GM21367 (cell line): ENCODE results near the gene TMEM119.
"Not testable (repeated sequence)": the region's sequence is repeated elsewhere in the genome, so short reads cannot be mapped to it uniquely, and the experiment has no call there.

Source experiments
- ATAC-seq: cut with Tn5 transposase; IDR thresholded peaks from one replicate; pipeline ENCODE4 v1.9.1; 2021; ENCODE audit not compliant: unreplicated experiment

The TMEM119 gene

GRCh38 chr12:108589028-108589839, 8.7 kb downstream of the TMEM119 start:
- no peak for ATAC-seq

GRCh38 chr12:108587826-108588225, 10.1 kb downstream of the TMEM119 start:
- no peak for ATAC-seq

- no peak for ATAC-seq
These were observed 11.6 kb downstream of the TMEM119 start for GRCh38 chr12:108586306-108586705.

DNA sequence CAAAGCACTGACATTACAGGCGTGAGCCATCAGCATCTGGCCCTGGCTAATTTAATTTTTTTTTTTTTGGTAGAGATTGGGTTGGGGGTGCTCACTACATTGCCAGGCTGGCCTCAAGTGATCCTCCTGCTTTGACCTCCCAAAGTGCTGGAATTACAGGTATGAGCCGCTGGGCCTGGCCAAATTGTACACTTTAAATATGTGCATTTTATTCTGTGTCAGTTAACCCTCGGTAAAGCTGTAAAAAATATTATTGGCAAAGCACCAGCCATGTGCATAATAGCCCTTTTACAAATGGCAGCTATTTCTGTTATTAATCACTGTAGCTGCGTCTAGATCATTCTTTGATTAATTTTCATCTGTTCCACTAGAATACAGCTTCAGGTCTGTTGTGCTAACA, 12.0 kb downstream of the TMEM119 start:
- ATAC-seq, result no peak

DNA sequence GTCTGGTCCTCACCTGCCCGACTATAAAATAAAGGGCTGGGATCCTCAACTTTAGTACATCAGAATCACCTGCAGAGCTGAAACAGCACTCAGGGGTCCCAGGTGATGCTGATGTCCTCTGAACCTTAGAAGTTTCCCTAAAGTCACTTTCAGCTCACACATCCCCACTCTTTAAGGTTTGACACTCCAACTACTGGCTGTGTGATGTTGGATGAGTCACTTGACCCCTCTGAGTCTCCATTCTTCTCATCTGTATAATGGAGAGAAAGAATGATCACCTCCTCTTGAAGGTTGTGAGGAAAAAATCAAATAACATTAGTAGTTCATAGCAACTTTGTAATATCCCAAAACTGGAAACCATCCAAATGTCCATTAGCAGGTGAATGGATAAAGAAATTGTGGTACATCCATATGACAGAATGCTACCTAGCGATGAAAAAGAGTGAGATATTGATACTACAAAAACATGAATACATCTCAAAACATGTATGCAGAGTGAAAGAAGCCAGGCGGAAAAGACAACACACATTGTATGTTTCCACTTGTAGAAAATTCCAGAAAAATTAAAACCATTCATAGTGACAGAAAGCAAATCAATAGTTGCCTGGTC, 13.3 kb downstream of the TMEM119 start:
- no peak for ATAC-seq

DNA sequence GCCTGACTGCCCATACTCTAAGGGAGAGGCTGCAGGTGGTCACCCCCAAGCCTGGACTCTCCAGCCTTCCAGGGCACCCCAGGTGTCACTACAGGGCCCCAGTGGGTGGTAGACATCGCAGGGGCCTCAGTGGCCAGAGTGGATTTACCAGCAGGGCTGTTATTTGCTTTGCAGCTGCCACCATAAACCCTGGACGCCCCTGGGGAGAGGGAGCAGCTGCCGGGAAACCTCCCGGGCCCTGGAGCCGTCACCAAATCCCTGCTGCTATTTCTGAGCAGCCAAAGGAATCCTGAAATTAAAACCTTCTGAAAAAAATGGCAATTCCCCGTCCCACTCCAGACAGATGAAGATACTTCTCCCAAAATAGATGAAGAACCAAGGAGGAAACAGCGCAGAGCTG, 13.9 kb downstream of the TMEM119 start:
- ATAC-seq, result no peak

GRCh38 chr12:108582978-108583770, 14.7 kb downstream of the TMEM119 start:
- no peak for ATAC-seq

DNA sequence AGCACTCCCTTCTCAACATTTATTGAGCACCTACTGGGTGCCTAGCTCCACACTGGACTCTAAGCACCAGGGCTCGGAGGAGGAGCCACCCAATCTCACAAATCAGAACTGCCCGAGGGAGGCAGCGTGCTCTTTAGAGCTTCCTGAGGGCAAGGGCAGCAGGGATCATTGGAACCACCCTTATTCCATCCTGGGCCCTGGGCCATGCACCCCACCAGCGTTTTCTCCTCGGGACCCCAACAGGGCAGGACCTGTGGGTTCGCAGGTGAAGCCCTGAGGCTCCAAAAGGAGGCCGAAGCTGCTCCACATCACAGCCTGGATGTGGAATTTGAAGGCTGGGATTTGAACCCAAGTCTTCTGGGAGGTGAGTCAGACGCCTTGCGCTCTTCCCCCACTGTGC, 15.4 kb downstream of the TMEM119 start:
- ATAC-seq, result no peak

DNA sequence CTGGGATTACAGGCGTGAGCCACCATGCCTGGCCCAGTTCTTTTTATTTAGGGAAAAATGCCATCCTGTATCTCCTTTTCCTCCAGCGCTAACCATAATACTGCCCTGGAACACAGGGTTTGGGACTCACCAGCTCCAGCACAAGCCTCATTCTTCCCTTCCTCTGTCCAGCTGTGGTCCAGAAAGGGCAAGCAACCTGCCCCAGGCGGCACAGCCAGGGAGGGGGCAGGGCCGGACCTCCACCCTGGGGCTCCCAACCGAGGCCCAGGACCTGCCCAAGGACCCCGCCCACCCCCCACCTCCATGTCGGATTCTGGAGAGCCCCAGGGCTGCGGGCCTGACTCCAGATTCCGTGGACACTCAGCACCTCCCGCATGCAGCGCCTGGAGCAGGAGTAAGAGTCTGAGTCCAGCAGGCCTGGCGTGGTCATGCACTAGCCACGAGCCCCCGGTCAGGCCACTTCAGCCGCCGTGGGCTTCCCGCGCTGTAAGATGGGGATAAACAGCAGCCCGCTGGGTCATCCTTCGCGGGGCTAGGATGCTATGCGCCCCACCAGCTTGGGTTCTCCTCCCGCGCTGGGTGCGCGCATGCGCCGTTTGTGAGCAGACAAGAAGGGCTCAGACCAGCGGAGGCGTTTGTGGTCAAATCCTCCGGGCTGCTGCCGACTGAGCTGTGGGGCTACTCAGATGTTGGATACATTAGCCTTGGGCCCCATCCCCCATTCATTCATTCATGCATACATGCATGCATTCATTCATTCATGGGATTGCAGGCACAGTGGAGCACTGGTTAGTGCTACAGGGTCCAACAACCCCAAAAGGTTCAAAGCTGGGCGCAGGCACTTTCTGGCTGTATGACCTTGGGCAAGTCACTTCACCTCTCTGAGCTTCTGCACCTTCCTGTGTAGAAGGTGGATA, 16.3 kb downstream of the TMEM119 start:
- no peak for ATAC-seq

DNA sequence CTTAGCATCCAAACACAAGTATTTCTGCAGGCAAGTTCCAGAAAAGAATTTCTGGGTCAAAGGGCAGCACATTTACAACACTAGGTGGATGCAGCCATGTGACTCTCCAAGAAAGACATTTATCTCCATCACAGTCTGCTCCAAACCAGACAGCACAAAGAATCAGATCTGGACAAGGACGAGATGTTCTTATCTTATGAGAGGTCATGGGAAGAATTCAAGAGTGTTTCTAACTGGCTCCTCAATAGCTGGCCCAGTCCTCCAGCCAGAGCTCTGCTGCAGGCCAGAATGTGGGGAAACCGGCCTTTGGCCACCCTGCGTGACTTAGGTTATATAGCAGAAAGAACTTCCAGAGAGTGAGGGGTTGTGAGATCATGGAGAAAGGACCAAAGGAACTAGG, 17.4 kb downstream of the TMEM119 start:
- no peak for ATAC-seq

DNA sequence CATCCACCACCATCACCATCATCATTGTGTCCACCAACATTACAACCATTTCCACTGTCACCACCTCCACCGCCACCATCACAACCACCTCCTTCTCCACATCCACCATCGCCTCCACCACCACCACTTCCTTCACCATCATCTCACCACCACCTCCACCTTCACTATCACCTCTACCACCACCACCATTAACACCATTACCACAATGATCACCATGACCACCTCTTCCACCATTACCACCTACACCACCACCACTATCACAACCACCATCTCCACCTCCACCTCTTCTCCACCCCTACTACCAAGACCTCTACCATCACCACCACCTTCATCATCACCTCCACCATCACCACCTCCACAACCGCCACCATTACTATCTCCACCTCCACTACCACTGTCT, 19.1 kb downstream of the TMEM119 start:
- no peak for ATAC-seq

DNA sequence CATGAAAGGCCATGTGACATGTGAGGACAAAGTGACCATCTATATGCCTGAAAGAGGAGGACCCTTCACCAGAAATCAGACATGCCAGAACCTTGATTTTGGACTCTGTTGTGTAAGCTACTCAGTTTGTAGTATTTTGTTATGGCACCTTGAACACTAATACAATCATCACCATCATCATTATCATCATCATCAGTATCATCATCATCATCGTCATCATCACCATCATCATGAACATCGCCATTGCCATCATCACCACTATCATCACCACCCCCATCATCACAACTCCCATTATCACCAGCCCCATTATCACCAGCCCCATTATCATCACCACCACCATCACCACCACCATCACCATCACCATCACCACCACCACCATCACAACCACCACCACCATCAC, 19.6 kb downstream of the TMEM119 start:
- ATAC-seq, result no peak

DNA sequence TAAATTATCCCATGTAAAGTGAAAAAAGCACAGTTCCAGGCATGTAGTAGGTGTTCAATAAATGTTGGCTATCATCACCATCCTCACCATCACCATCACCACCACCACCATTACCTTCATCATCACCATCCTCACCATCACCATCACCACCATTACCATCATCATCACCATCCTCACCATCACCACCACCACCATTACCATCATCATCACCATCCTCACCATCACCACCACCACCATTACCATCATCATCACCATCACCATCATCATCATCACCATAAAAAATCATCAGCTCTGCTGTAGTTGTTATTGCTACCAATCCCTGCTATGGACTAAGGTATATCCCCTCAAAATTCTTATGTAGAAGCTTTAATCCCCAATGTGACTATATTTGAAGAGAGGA, 20.4 kb downstream of the TMEM119 start:
- ATAC-seq, result no peak

DNA sequence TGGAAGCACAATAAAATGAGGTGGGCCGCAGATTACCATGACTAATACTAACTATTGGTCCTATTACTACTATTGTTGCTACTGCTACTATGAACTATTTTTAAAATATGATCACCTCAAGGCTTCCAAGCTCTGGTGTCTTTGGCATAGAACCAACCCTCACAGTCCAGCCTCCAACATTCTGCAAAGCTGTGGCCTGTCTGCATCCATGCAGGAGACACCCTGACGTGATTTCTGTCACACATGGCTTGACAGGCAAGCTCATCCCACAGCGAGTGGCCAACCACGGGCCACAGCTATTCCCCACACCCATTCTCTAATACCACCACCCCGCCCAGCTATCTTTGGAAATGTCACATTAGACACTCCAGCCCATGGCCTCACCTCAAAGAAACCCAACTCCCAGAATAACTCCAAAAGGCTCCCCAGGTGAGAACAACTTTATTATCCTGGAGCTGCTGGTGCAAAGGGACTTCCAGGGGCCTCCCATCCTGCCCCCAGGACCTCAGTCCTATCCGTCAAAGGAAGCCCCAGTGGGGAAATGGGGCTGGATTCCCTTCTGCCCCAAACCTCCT, 21.1 kb downstream of the TMEM119 start:
- no peak for ATAC-seq

GRCh38 chr12:108575199-108575912, 22.5 kb downstream of the TMEM119 start:
- ATAC-seq, result no peak

DNA sequence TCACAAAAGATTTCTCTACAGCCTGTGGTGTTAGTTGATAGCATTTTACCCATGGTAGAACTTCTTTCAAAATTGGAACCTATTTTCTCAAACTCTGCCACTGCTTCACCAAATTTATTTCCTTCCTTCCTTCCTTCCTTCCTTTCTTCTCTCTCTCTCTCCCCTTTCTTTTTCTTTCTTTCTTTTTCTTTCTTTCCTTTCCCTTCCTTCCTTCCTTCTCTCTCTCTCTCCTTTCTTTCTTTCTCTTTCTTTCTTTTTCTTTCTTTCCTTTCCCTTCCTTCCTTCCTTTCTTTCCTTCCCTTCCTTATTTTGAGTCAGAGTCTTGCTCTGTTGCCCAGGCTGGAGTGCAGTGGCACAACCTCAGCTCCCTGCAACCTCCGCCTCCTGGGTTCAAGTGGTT, 23.6 kb downstream of the TMEM119 start:
- not testable (repeated sequence) for ATAC-seq

GRCh38 chr12:108573317-108573716, 24.6 kb downstream of the TMEM119 start:
- no peak for ATAC-seq

- ATAC-seq, result no peak
These were observed 25.6 kb downstream of the TMEM119 start for GRCh38 chr12:108572166-108572790.

GRCh38 chr12:108571609-108572165, 26.2 kb downstream of the TMEM119 start:
- no peak for ATAC-seq
